Measurements from ENCODE around the gene NCF2.

Gene NCF2

DNA sequence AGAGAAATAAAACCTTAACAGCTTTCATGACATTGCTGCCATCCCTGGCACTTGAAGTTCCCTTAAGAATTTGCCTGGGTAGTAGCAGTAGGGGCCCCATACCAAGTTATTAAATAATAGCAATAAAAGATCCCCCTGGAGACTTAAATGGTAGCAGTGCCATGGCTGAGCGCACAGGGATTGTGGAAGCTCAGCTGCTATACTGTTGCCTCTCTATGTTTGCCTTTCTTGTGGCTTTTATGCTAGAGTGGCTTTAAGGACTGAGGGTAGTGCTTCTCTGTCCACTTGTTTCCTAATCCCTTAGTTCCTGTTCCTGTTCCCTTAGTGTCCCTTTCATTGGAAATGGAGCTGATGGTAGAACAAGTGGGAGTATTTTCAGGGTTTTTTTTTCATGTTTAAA is 42.1 kb downstream of the NCF2 start:
- peak; percentile 59 for DNase-seq

GRCh38 chr1:183546427-183546826 is 43.8 kb downstream of the NCF2 start:
- DNase-seq: no peak

GRCh38 chr1:183544598-183545297 is 45.5 kb downstream of the NCF2 start:
- no peak for DNase-seq

- DNase-seq: peak; percentile 62
These were observed 46.5 kb downstream of the NCF2 start for GRCh38 chr1:183543619-183544204.

GRCh38 chr1:183537405-183537804 is 52.9 kb downstream of the NCF2 start:
- no peak for DNase-seq

GRCh38 chr1:183533617-183534174 is 56.6 kb downstream of the NCF2 start:
- no peak for DNase-seq

DNA sequence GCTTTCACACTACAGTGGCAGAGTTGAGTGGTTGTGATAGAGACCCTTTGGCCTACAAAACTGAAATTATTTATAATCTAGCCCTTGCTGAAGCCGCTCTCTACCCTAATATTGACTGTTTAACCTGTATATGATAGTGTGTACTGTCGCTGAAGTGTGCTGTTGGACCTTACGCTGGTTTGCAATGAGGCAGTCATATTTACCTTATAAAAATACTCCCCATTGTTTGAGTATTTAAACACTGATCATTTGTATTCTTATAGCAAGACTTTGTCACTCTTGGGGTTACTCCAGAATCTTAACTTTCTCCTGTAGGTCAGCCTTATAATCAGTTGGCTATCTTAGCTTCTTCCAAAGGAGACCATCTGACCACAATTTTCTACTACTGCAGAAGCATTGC is 61.7 kb downstream of the NCF2 start:
- no peak for DNase-seq

- DNase-seq: no peak
These were observed 68.2 kb downstream of the NCF2 start for GRCh38 chr1:183522104-183522503.

DNA sequence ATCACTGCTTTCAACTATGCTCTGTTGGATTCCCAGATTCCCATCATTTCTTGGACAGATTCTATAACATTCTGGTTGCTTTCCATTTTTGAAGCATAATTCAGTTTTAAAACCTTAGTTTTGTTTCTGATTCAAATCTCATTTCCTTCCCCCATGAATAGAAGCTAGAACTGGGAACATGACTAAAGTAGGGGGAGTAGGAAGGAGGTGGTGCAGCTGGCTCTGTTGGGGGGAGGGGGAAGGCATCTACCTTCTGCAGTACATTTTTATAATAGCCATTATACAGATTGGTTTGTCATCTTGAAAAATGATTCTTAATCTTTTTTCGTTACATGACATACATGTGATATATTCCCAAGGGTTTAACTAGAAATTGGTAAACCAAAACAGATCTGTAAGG is 69.9 kb downstream of the NCF2 start:
- no peak for DNase-seq

DNA sequence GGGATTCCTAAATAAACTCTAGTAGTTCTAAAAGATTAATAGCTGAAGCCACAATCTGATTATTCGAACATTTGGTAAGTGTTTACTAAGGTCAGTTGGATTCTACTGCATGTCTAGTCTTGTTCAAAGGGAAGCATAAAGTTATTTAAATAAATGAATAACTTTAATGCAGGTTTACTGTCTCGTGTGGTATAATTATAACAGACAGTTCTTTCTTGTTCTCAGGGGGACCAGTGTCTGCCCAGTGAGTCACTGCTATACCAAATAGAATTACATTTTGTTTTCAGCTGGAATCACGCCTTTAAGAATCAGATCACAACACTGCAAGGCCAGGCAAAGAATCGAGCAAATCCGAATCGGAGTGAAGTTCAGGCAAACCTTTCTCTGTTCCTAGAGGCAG is 72.9 kb downstream of the NCF2 start:
- DNase-seq: no peak

DNA sequence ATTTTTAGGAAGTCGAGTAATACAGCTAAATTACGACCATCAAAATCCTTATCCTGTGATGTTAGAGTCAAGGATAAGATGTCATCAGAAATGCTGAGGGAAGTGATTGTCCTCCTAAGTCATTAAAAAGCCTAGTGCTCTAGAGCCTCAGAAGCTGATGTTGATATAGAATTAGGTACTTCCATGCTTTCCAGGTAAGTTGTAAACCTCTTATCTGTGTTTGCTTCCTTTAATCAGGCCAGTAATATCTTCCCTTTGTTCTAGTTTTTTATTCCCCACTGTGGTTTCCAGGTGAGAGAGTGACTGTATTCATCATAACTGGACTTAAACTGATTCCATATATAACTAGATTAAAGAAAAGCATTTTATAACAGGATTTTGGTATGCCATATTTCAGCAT is 73.5 kb downstream of the NCF2 start:
- no peak for DNase-seq

DNA sequence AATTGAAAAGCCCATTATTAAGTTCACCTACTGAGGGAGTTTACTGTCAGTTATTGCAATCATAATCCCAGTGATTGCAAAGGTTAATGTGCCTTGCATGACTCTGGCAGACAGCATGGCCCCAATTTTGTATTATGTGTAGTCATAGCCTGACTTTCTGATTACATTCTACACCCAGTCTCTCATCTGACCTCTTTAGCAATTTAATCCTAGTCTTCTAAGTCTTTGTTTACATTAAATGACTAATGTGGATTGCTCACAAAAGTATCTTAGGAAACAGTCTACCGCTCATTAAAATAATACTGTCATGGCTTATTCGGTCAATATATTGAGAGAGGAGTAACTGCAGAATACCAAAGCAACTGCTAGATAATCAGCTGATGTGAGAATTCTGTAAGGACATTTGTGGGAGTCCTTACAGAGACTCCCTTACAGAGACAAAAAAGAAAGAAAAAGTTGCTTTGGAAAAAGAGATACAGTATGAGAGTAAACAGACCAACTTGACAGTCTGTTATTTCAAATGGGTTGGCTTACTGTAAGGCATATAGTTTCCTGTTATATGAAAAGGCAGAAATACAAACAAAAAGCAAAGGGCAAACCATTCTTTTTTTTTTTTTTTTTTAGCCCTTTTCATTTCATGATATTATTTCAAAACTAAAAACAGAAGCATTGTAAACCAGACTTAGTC is 75.1 kb downstream of the NCF2 start:
- peak; percentile 67 for DNase-seq

DNA sequence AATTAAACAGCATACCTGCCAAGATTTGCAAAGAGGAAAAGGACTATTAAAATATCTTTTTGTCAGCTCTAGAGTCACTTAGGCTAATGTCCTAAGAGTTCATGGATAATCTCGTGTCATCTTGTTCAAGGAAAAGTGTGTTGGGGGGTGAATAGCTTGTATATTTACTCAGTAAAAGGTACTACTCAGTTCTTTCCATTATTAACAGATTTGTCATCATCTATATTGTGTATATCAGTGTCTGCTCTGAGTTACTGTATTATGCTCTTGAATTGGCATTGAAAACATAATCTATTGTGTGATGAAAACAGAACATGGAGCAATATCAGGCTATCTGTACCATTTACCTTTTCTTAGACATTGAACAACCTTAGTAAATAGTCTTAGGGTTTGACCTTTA is 76.0 kb downstream of the NCF2 start:
- DNase-seq: no peak

GRCh38 chr1:183512450-183512849 is 77.8 kb downstream of the NCF2 start:
- no peak for DNase-seq

GRCh38 chr1:183508694-183509093 is 81.6 kb downstream of the NCF2 start:
- no peak for DNase-seq

GRCh38 chr1:183506561-183506960 is 83.7 kb downstream of the NCF2 start:
- no peak for DNase-seq

Data from inflammatory macrophage treated with lipopolysaccharide for 4 hours (primary cell).